Measurements from ENCODE around the gene CEACAM1. TPM values are rescaled to one million over a fixed set of nuclear protein-coding genes. Genes with fewer than 3 reads are reported as not detected.
"Not testable (repeated sequence)": the region's sequence is repeated elsewhere in the genome, so short reads cannot be mapped to it uniquely, and the experiment has no call there.

CEACAM1 gene
- total RNA-seq, 3 donors from 2014 or later (not counting 1 experiment from before 2014, with no cell fraction given), result 1.3 to 1.9 TPM; not detected in 1

GRCh38 chr19:42524250-42524649 lies 4.0 kb downstream of the CEACAM1 start:
- ATAC-seq (no peak), DNase-seq (no peak)
- Histone ChIP-seq H3K27ac (ENCODE audit: low read length) (no peak overlapping the region), H3K9me3 (ENCODE audit: control insufficient read depth, insufficient read depth, low read length) (no peaks in the 10 kb centered on the region), H3K36me3 (ENCODE audit: control insufficient read depth, insufficient read depth, low read length) (no peaks in the 10 kb centered on the region), H3K4me3 (ENCODE audit: low read length) (no peak overlapping the region), H3K4me1 (ENCODE audit: control insufficient read depth, insufficient read depth, low read length) (peaks cover 13% of the 10 kb centered on the region), H3K27me3 (ENCODE audit: control insufficient read depth, insufficient read depth, low read length) (no peaks in the 10 kb centered on the region)
- Mint-ChIP-seq H3K27me3 (ENCODE audit: low read depth in 2 of 2) (no peaks in the 10 kb centered on the region), H3K9me3 (no peaks in the 10 kb centered on the region), H3K36me3 (no peaks in the 10 kb centered on the region), H3K4me3 (no peak overlapping the region), H3K27ac (no peak overlapping the region), H3K4me1 (peaks cover 6 to 14% of the 10 kb centered on the region in 2 donors)
- intact Hi-C loops (cut with micrococcal nuclease), result no loop called here
- WGBS (ENCODE audit: insufficient coverage), result 90% methylated on average over 5 of the region's 5 CpGs
- no peak for TF ChIP-seq CTCF (IDR thresholded peaks at IDR 0.05)

- intact Hi-C loops (cut with micrococcal nuclease); H3K9me3 Mint-ChIP-seq; H3K27me3 ChIP-seq (ENCODE audit: control insufficient read depth, insufficient read depth, low read length); H3K36me3 ChIP-seq (ENCODE audit: control insufficient read depth, insufficient read depth, low read length); DNase-seq; H3K4me1 Mint-ChIP-seq; H3K27ac ChIP-seq (ENCODE audit: low read length); H3K27ac Mint-ChIP-seq; H3K9me3 ChIP-seq (ENCODE audit: control insufficient read depth, insufficient read depth, low read length); H3K27me3 Mint-ChIP-seq (ENCODE audit: low read depth in 2 of 2); H3K4me3 ChIP-seq (ENCODE audit: low read length); ATAC-seq; H3K36me3 Mint-ChIP-seq; H3K4me1 ChIP-seq (ENCODE audit: control insufficient read depth, insufficient read depth, low read length); H3K4me3 Mint-ChIP-seq: not testable (repeated sequence)
- 93% methylated on average over 12 of the region's 12 CpGs for WGBS (ENCODE audit: insufficient coverage)
Observed at GRCh38 chr19:42522262-42522661, 6.0 kb downstream of the CEACAM1 start.

GRCh38 chr19:42521346-42522030 lies 6.8 kb downstream of the CEACAM1 start:
- no peak overlapping the region for H3K4me3 Mint-ChIP-seq
- Histone ChIP-seq H3K4me1 (ENCODE audit: control insufficient read depth, insufficient read depth, low read length) (no peaks in the 10 kb centered on the region), H3K4me3 (ENCODE audit: low read length) (no peak overlapping the region), H3K27ac (ENCODE audit: low read length) (no peak overlapping the region), H3K9me3 (ENCODE audit: control insufficient read depth, insufficient read depth, low read length) (no peaks in the 10 kb centered on the region), H3K36me3 (ENCODE audit: control insufficient read depth, insufficient read depth, low read length) (no peaks in the 10 kb centered on the region), H3K27me3 (ENCODE audit: control insufficient read depth, insufficient read depth, low read length) (no peaks in the 10 kb centered on the region)
- intact Hi-C loops (cut with micrococcal nuclease), result no loop called here
- H3K9me3 Mint-ChIP-seq, result no peaks in the 10 kb centered on the region
- ATAC-seq (peak in 1 of 3 donors; percentile 27), DNase-seq (no peak)
- WGBS (ENCODE audit: insufficient coverage), result 67% methylated on average over 6 of the region's 6 CpGs
- no peaks in the 10 kb centered on the region for H3K4me1 Mint-ChIP-seq
- H3K27ac Mint-ChIP-seq, result no peak overlapping the region
- H3K36me3 Mint-ChIP-seq, result no peaks in the 10 kb centered on the region
- no peaks in the 10 kb centered on the region for H3K27me3 Mint-ChIP-seq (ENCODE audit: low read depth in 2 of 2)
- no peak for TF ChIP-seq CTCF (IDR thresholded peaks at IDR 0.05)

GRCh38 chr19:42519108-42519507 lies 9.2 kb downstream of the CEACAM1 start:
- WGBS (ENCODE audit: insufficient coverage), result 94% methylated on average over 3 of the region's 3 CpGs
- Histone ChIP-seq H3K9me3 (ENCODE audit: control insufficient read depth, insufficient read depth, low read length) (no peaks in the 10 kb centered on the region), H3K27me3 (ENCODE audit: control insufficient read depth, insufficient read depth, low read length) (no peaks in the 10 kb centered on the region), H3K4me1 (ENCODE audit: control insufficient read depth, insufficient read depth, low read length) (no peaks in the 10 kb centered on the region), H3K27ac (ENCODE audit: low read length) (no peak overlapping the region), H3K4me3 (ENCODE audit: low read length) (no peak overlapping the region), H3K36me3 (ENCODE audit: control insufficient read depth, insufficient read depth, low read length) (no peaks in the 10 kb centered on the region)
- Mint-ChIP-seq H3K4me3 (no peak overlapping the region), H3K27me3 (ENCODE audit: low read depth in 2 of 2) (no peaks in the 10 kb centered on the region), H3K9me3 (no peaks in the 10 kb centered on the region), H3K36me3 (no peaks in the 10 kb centered on the region), H3K4me1 (no peaks in the 10 kb centered on the region), H3K27ac (no peak overlapping the region)
- DNase-seq (no peak), ATAC-seq (no peak)
- TF ChIP-seq CTCF (IDR thresholded peaks at IDR 0.05), result no peak
- intact Hi-C loops (cut with micrococcal nuclease), result no loop called here
